Peyer's patch (tissue), 4 donors: ENCODE results near the gene SLC25A34. TPM values are rescaled to one million over a fixed set of nuclear protein-coding genes. Genes with fewer than 3 reads are reported as not detected.

Experiments
- DNase-seq, 3 donors: peaks; one replicate each; pipeline ENCODE4 v3.0.0-alpha.2; 2017 to 2019
- H3K27ac ChIP-seq, 4 donors: fragments of 200-600 bp; sonication (generic); one replicate each; pipeline ENCODE4 v1.5.1; 2016 to 2019
- H3K27me3 ChIP-seq, 2 donors: fragments of 200-600 bp; sonication (generic); one replicate each; pipeline ENCODE4 v1.5.1; 2019
- H3K36me3 ChIP-seq, 3 donors: fragments of 200-600 bp; sonication (generic); one replicate each; pipeline ENCODE4 v1.5.1; 2016 to 2019
- H3K4me1 ChIP-seq, 4 donors: fragments of 200-600 bp; sonication (generic); one replicate each; pipeline ENCODE4 v1.5.1; 2016 to 2019
- H3K4me3 ChIP-seq, 4 donors: fragments of 200-600 bp; sonication (generic); 1 replicate in 3 of 4; 2 replicates in 1 of 4; pipeline ENCODE4 v1.5.1; 2016 to 2019; ENCODE audit warnings: mild to moderate bottlenecking in 1 of 4
- H3K9me3 ChIP-seq, 4 donors: fragments of 200-600 bp; sonication (generic); one replicate each; pipeline ENCODE4 v1.5.1; 2016 to 2019; ENCODE audit warnings: mild to moderate bottlenecking in 1 of 4
- POLR2A ChIP-seq, 2 donors: fragments of 450-650 bp; IDR thresholded peaks; one replicate each; pipeline ENCODE4 v1.5.1; 2017; ENCODE audit warnings: antibody characterized with exemption in 2 of 2, mild to moderate bottlenecking in 2 of 2, moderate library complexity in 2 of 2
- total RNA-seq, 4 donors: library from RNA; depleted of rRNA; stranded (reverse); fragments of >200 nt; gene quantifications; one replicate each; pipeline ENCODE4 v1.1.0, GENCODE V29; 2016
- TF ChIP-seq, protein P1 (sequence below), 6 experiments: fragments of 450-650 bp in 4 of 6; fragments of 200-600 bp in 2 of 6; sonication (generic) in 1 of 6; IDR thresholded peaks; one replicate each; pipeline ENCODE4 v1.5.1; 2017 to 2019; ENCODE audit warnings: antibody characterized with exemption in 6 of 6, mild to moderate bottlenecking in 3 of 6, moderate library complexity in 1 of 6

The SLC25A34 gene
- total RNA-seq, 4 donors from 2014 or later, result 32.2 to 127 (median 69.5) TPM

DNA sequence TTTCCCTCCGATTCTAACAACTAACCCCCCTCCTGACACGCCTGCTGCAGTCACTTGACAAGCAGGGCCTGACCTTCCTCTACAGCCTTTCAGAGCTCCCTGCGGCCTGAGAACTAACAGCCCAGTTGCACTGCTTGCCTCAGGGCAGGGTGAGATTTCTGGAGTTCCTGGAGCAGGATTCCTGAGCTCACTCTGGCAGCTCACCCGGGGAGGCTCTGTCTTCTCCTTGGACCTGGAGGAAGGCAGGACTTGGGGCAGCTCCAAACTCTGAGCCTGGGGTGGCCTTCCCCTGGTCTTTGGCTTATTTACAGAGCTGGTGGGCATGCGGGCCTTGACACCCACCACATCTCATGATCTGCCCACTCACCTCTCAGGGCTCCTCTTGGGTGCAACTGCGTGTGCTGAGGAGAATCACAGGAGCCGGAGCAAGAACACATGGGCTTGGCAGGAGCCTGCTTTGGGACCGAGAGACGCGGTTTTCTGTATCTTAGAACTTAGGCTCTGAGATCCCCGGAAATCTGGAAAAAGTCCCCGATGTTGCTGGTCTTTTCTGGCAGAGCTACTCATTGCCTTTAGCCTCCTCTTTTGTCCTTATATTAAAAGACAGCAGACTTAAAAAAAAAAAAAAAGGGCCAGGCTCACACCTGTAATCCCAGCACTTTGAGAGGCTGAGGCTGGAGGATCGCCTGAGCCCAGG, 13.1 kb upstream of the SLC25A34 start:
- no peak for DNase-seq
- H3K4me1 ChIP-seq, result no peaks in the 10 kb centered on the region
- H3K9me3 ChIP-seq, result no peaks in the 10 kb centered on the region
- peaks cover 0 to 91% (median 0%) of the 10 kb centered on the region in 3 donors for H3K36me3 ChIP-seq
- H3K4me3 ChIP-seq, result no peak overlapping the region
- TF ChIP-seq, protein P1, sequence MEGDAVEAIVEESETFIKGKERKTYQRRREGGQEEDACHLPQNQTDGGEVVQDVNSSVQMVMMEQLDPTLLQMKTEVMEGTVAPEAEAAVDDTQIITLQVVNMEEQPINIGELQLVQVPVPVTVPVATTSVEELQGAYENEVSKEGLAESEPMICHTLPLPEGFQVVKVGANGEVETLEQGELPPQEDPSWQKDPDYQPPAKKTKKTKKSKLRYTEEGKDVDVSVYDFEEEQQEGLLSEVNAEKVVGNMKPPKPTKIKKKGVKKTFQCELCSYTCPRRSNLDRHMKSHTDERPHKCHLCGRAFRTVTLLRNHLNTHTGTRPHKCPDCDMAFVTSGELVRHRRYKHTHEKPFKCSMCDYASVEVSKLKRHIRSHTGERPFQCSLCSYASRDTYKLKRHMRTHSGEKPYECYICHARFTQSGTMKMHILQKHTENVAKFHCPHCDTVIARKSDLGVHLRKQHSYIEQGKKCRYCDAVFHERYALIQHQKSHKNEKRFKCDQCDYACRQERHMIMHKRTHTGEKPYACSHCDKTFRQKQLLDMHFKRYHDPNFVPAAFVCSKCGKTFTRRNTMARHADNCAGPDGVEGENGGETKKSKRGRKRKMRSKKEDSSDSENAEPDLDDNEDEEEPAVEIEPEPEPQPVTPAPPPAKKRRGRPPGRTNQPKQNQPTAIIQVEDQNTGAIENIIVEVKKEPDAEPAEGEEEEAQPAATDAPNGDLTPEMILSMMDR (IDR thresholded peaks at IDR 0.05), result no peak
- no peak for TF ChIP-seq POLR2A (IDR thresholded peaks at IDR 0.05)
- H3K27ac ChIP-seq, result no peak overlapping the region
- no peaks in the 10 kb centered on the region for H3K27me3 ChIP-seq

DNA sequence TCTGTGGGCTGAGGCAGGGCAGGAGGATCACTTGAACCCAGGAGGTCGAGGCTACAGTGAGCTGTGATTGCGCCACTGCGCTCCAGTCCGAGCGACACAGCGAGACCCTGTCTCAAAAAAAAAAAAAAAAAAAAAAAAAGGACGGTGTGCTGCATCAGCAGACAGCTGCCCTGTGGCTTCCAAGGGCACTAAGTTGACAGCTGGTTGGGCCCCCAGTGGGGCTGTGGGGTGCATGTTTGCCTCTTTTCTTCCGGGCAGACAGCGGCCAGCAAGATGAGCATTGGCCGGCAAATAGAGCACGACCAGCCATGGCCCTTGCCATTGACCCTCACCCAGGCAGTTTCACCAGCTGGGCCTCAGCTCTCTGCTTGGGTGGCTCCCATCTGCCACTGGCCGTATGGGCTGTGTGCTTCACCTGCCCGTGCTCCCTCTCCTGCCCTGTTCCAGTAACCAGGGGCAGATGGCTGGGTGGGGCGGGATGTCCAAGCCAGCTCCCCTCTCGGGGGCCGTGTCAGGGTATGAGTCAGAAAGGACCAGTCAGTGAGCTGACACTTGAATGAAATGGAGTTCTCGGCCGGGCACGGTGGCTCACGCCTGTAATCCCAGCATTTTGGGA, 12.3 kb upstream of the SLC25A34 start:
- DNase-seq, result no peak
- H3K4me1 ChIP-seq, result no peaks in the 10 kb centered on the region
- no peak overlapping the region for H3K27ac ChIP-seq
- no peak overlapping the region for H3K4me3 ChIP-seq
- H3K27me3 ChIP-seq, result no peaks in the 10 kb centered on the region
- peaks cover 0 to 91% (median 0%) of the 10 kb centered on the region in 3 donors for H3K36me3 ChIP-seq
- H3K9me3 ChIP-seq, result no peaks in the 10 kb centered on the region
- TF ChIP-seq POLR2A (IDR thresholded peaks at IDR 0.05), result no peak
- TF ChIP-seq, protein P1 (IDR thresholded peaks at IDR 0.05), result no peak

DNA sequence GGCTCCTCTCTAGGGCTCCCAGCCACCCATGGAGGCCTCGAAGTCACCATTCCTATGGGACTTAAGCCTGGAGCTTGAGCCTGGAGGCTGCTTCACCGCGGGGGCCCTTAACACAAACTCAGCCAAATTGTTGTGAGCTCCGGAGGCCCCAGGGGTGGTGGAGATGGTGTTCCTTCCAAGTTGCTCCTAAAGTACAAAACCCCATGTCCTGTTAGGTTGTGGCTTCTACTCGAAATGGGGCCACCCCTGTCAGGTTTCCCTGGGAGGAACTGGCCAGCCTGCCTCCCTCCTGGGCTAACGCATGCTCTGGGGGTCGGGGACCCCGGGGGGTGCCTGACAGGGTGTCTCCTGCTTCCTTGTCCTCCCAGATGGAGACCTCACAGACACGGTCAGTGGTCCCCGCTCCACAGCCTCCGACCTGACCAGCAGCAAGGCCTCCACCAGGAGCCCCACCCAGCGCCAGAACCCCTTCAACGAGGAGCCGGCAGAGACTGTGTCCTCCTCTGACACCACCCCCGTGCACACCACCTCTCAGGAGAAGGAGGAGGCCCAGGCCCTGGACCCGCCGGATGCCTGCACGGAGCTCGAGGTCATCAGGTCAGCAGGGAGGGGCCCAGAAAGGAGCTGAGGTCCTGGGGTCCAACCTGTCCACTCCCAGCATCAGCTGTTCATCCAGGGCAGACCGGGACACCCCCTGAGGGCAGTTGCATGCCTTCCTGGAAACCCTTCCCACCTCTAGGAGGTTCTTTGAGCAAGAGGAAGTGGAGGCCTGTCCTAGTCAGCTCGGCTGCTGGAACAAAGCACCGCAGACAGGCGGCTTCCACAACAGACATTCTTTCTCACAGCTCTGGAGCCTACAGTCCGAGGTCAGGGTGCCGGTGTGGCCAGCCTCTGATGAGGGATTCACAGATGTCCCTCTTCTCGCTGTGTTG, 10.8 kb upstream of the SLC25A34 start:
- H3K36me3 ChIP-seq, result peaks cover 0 to 90% (median 0%) of the 10 kb centered on the region in 3 donors
- no peak for TF ChIP-seq POLR2A (IDR thresholded peaks at IDR 0.05)
- TF ChIP-seq, protein P1 (IDR thresholded peaks at IDR 0.05), result no peak

DNA sequence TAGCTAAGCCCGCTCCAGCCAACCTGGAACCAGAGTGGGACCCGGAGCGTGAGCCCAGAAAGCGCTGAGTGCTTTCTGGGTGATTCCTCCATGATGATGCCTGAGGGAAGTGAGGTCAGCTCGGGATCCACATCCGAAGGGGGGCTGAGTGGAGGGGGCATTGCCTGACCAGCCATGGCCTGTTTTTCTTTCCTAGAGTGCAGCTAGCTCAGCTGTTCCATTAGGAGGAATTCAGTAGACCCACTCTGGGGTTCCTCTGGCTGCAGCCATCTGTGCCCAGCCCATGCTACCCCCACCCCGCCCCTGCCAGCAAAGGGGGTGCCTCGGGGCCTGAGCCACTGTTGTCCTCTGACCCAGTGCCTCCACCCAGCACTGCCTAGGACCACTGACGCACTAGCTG, 9.6 kb upstream of the SLC25A34 start:
- Histone ChIP-seq H3K36me3 (peaks cover 0 to 90% (median 0%) of the 10 kb centered on the region in 3 donors), H3K9me3 (no peaks in the 10 kb centered on the region), H3K27ac (no peak overlapping the region), H3K4me3 (no peak overlapping the region), H3K27me3 (no peaks in the 10 kb centered on the region), H3K4me1 (no peaks in the 10 kb centered on the region)
- no peak for TF ChIP-seq POLR2A (IDR thresholded peaks at IDR 0.05)
- TF ChIP-seq, protein P1 (IDR thresholded peaks at IDR 0.05), result no peak
- no peak for DNase-seq

More for the DNA sequence above, 10.8 kb upstream of the SLC25A34 start:
- H3K4me3 ChIP-seq, result no peak overlapping the region
- H3K4me1 ChIP-seq, result no peaks in the 10 kb centered on the region
- H3K27me3 ChIP-seq, result no peaks in the 10 kb centered on the region
- no peak overlapping the region for H3K27ac ChIP-seq
- no peak for DNase-seq
- H3K9me3 ChIP-seq, result no peaks in the 10 kb centered on the region

DNA sequence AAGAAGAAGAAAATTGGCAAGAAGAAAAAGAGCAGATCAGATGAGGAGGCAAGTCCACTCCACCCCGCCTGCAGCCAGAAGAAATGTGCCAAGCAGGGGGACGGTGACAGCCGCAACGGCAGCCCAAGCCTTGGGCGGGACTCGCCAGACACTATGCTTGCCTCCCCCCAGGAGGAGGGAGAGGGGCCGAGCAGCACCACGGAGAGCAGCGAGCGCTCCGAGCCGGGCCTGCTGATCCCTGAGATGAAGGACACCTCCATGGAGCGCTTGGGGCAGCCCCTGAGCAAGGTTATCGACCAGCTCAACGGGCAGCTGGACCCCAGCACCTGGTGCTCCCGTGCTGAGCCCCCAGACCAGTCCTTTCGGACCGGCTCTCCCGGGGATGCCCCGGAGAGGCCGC, 9.0 kb upstream of the SLC25A34 start:
- no peak overlapping the region for H3K27ac ChIP-seq
- H3K36me3 ChIP-seq, result peaks cover 0 to 90% (median 0%) of the 10 kb centered on the region in 3 donors
- no peak for TF ChIP-seq POLR2A (IDR thresholded peaks at IDR 0.05)
- TF ChIP-seq, protein P1 (IDR thresholded peaks at IDR 0.05), result no peak
- H3K27me3 ChIP-seq, result no peaks in the 10 kb centered on the region
- no peak overlapping the region for H3K4me3 ChIP-seq
- no peak for DNase-seq
- no peaks in the 10 kb centered on the region for H3K4me1 ChIP-seq
- no peaks in the 10 kb centered on the region for H3K9me3 ChIP-seq
